Brain microvascular endothelial cell (primary cell): ENCODE measurements around the gene SBK2.

Source experiments
- DNase-seq: peaks from one replicate; pipeline ENCODE4 v3.0.0-alpha.2; 2020
- H3K27ac ChIP-seq: fragments of 250-450 bp; sonication (Bioruptor Pico); 2 replicates; pipeline ENCODE4 v1.5.1; 2020; ENCODE audit warnings: mild to moderate bottlenecking, moderate library complexity
- H3K27me3 ChIP-seq: fragments of 250-450 bp; sonication (Bioruptor Pico); replicated peaks from 2 replicates; pipeline ENCODE4 v1.5.1; 2020; ENCODE audit warnings: mild to moderate bottlenecking
- H3K36me3 ChIP-seq: fragments of 250-450 bp; sonication (Bioruptor Pico); replicated peaks from 2 replicates; pipeline ENCODE4 v1.5.1; 2020; ENCODE audit warnings: mild to moderate bottlenecking
- H3K4me3 ChIP-seq: 2 replicates; pipeline ENCODE4 v1.5.1; 2011; ENCODE audit warnings: low read depth, mild to moderate bottlenecking, control low read depth, low read length, moderate library complexity
- in situ Hi-C: cut with HindIII; loops from 2 replicates; pipeline ENCODE4 v1.10.0; 2017; ENCODE audit warnings: low sequenced_read_pairs, low pct_ligation_motif_present
- TF ChIP-seq, protein P1 (sequence below): IDR thresholded peaks from 2 replicates; pipeline ENCODE4 v1.5.1; 2011; ENCODE audit warnings: low read depth, mild to moderate bottlenecking, moderate library complexity, low read length, control low read depth, inconsistent platforms; ENCODE audit errors: missing control alignments

Gene SBK2

GRCh38 chr19:55559684-55560083 is 22.8 kb upstream of the SBK2 start:
- no peak for DNase-seq
- Histone ChIP-seq H3K4me3 (no peak overlapping the region), H3K27me3 (no peaks in the 10 kb centered on the region), H3K36me3 (no peaks in the 10 kb centered on the region), H3K27ac (no peak overlapping the region)
- in situ Hi-C loops: no loop called here
- TF ChIP-seq, protein P1, sequence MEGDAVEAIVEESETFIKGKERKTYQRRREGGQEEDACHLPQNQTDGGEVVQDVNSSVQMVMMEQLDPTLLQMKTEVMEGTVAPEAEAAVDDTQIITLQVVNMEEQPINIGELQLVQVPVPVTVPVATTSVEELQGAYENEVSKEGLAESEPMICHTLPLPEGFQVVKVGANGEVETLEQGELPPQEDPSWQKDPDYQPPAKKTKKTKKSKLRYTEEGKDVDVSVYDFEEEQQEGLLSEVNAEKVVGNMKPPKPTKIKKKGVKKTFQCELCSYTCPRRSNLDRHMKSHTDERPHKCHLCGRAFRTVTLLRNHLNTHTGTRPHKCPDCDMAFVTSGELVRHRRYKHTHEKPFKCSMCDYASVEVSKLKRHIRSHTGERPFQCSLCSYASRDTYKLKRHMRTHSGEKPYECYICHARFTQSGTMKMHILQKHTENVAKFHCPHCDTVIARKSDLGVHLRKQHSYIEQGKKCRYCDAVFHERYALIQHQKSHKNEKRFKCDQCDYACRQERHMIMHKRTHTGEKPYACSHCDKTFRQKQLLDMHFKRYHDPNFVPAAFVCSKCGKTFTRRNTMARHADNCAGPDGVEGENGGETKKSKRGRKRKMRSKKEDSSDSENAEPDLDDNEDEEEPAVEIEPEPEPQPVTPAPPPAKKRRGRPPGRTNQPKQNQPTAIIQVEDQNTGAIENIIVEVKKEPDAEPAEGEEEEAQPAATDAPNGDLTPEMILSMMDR: no peak

- no peak overlapping the region for H3K4me3 ChIP-seq
- no peaks in the 10 kb centered on the region for H3K36me3 ChIP-seq
- DNase-seq: no peak
- no peak overlapping the region for H3K27ac ChIP-seq
- TF ChIP-seq, protein P1: no peak
- in situ Hi-C loops: no loop called here
- no peaks in the 10 kb centered on the region for H3K27me3 ChIP-seq
Measured at GRCh38 chr19:55554741-55555152, 17.8 kb upstream of the SBK2 start.

DNA sequence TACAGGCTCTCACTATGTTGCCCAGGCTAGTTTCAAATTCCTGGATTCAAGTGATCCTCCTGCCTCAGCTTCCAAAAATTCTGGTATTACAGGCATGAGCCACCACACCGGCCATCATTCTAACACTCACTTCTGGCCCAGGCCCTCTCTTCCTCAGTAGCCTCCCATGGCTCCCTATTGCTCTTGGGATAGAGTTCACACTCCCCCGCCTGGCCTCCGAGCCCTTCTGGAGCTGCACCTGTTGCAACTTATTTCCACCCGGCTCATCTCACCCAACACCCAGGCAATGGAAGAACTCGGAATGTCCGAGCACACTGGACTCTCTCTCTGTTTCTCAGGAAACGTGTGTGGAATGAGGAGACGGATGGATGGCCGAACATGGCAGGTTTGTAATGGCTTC is 17.4 kb upstream of the SBK2 start:
- H3K4me3 ChIP-seq: no peak overlapping the region
- TF ChIP-seq, protein P1: no peak
- H3K27ac ChIP-seq: no peak overlapping the region
- no peaks in the 10 kb centered on the region for H3K27me3 ChIP-seq
- no peak for DNase-seq
- in situ Hi-C loops: no loop called here
- H3K36me3 ChIP-seq: no peaks in the 10 kb centered on the region

DNA sequence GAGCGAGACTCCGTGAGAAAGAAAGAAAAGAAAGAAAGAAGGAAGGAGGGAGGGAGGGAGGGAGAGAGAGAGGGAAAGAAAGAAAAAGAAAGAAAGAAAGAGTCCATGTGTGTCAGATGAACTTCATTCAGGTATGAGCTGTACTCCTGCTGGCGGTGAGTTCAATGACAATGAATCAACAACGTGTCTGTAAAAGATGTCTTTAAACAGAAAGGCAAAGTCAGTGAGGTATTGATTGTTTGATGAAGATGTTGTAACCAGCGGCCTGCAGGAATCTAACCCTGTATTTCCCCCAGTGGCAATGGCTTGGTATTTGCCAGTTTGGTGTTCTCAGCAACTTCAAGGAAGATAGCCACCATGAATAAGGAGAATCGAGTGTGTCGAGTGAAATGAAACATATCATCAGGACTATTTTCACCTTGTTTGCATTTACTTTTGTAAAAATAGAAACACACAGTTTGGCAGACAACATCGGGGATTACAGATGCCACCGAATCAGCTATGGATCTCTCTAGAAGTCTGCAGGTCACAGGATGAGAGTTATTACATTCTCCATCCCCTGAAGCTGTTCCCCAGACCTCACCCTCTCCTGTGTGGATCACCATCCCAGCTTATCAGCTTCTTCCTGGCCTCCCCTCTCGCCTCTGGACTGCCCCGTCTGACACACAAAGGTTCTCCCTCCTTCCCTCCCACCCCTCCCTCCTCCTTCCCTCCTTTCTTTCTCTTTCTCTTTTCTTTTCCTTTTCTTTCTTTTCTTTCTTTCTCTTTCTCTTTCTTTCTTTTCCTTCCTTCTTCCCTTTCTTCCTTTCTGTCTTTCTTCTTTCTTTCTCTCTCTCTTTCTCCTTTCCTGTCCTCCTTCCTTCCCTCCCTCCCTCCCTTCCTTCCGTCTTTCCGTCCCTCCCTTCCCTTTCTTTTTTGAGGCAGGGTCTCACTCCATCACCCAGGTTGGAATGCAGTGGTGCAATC is 16.6 kb upstream of the SBK2 start:
- peak overlapping the region; percentile 14 for H3K27ac ChIP-seq
- no peak overlapping the region for H3K4me3 ChIP-seq
- in situ Hi-C loops: no loop called here
- no peak for DNase-seq
- H3K27me3 ChIP-seq: no peaks in the 10 kb centered on the region
- H3K36me3 ChIP-seq: no peaks in the 10 kb centered on the region
- TF ChIP-seq, protein P1: peak; percentile 6

DNA sequence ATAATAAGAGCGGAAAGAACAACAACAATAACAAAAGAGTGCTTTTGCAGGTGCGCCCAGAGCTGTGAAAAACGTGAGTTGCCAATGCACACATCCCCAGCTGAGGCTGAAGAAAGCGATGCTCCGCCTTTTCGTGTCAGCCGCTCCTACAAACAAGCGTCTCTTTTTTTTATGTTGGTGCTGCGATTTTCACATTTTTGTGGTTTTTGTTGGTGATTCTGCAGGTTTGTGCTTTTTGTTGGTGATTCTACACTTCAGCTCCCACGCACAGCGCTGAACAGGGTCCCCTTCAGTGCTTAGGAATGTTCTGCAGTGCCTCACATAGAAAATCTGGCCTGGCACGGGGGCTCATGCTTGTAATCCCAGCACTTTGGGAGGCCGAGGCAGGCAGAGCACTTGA is 15.7 kb upstream of the SBK2 start:
- Histone ChIP-seq H3K27me3 (no peaks in the 10 kb centered on the region), H3K4me3 (no peak overlapping the region), H3K27ac (peak overlapping the region; percentile 14), H3K36me3 (no peaks in the 10 kb centered on the region)
- in situ Hi-C loops: no loop called here
- DNase-seq: peak; percentile 85
- TF ChIP-seq, protein P1: no peak
